ENCODE data around the gene TTC21A.

Gene TTC21A

GRCh38 chr3:39118931-39119660 lies 11.6 kb downstream of the TTC21A start:
- DNase-seq = no peak

- no peak for DNase-seq
Measured at GRCh38 chr3:39121621-39122020, 14.1 kb downstream of the TTC21A start.

GRCh38 chr3:39122813-39123212 lies 15.3 kb downstream of the TTC21A start:
- DNase-seq = no peak

GRCh38 chr3:39124876-39125840 lies 17.7 kb downstream of the TTC21A start:
- no peak for DNase-seq

GRCh38 chr3:39125841-39126500 lies 18.5 kb downstream of the TTC21A start:
- no peak for DNase-seq

GRCh38 chr3:39126532-39127071 lies 19.1 kb downstream of the TTC21A start:
- peak; percentile 66 to 70 for DNase-seq

- no peak for DNase-seq
Measured at GRCh38 chr3:39127269-39127907, 19.9 kb downstream of the TTC21A start.

GRCh38 chr3:39127908-39128304 lies 20.4 kb downstream of the TTC21A start:
- DNase-seq = no peak

GRCh38 chr3:39128951-39129350 lies 21.5 kb downstream of the TTC21A start:
- DNase-seq = no peak

GRCh38 chr3:39130026-39130425 lies 22.5 kb downstream of the TTC21A start:
- DNase-seq = no peak

GRCh38 chr3:39130693-39131265 lies 23.3 kb downstream of the TTC21A start:
- DNase-seq = no peak

GRCh38 chr3:39132096-39133092 lies 24.9 kb downstream of the TTC21A start:
- DNase-seq = no peak

GRCh38 chr3:39133093-39133490 lies 25.6 kb downstream of the TTC21A start:
- no peak for DNase-seq

GRCh38 chr3:39133822-39134221 lies 26.3 kb downstream of the TTC21A start:
- DNase-seq = no peak

GRCh38 chr3:39134305-39134704 lies 26.8 kb downstream of the TTC21A start:
- DNase-seq = no peak

GRCh38 chr3:39135170-39135805 lies 27.8 kb downstream of the TTC21A start:
- DNase-seq = no peak

- no peak for DNase-seq
Measured at GRCh38 chr3:39136533-39137434, 29.3 kb downstream of the TTC21A start.

- DNase-seq = no peak
Measured at GRCh38 chr3:39137435-39137936, 30.0 kb downstream of the TTC21A start.
